GM23338 (cell line): ENCODE data around the gene CCDC197.

Experiments used
- CREB1 ChIP-seq: fragments of 250-450 bp; sonication (Bioruptor Pico); IDR thresholded peaks from 2 replicates; pipeline ENCODE4 v1.5.0; 2020; ENCODE audit warnings: low read depth, mild to moderate bottlenecking, moderate library complexity
- EZH2 ChIP-seq: fragments of 200-600 bp; sonication (generic); IDR thresholded peaks from one replicate; pipeline ENCODE4 v1.8.0; 2017; ENCODE audit warnings: antibody characterized with exemption, mild to moderate bottlenecking, low read depth; ENCODE audit not compliant: unreplicated experiment
- EZH2phosphoT487 ChIP-seq: fragments of 200-600 bp; sonication (generic); IDR thresholded peaks from one replicate; pipeline ENCODE4 v1.8.1; 2018; ENCODE audit warnings: antibody characterized with exemption; ENCODE audit not compliant: unreplicated experiment
- JUNB ChIP-seq: IDR thresholded peaks from one replicate; pipeline ENCODE4 v1.6.1; 2016; ENCODE audit warnings: antibody characterized with exemption; ENCODE audit not compliant: unreplicated experiment
- NANOG ChIP-seq: IDR thresholded peaks from 2 replicates; pipeline ENCODE4 v1.6.1; 2016; ENCODE audit warnings: antibody characterized with exemption, borderline replicate concordance
- POLR2AphosphoS5 ChIP-seq: IDR thresholded peaks from 2 replicates; pipeline ENCODE4 v1.6.1; 2016; ENCODE audit warnings: antibody characterized with exemption, low read depth
- REST ChIP-seq: IDR thresholded peaks from one replicate; pipeline ENCODE4 v1.6.1; 2018; ENCODE audit warnings: antibody characterized with exemption; ENCODE audit not compliant: unreplicated experiment
- STAT1 ChIP-seq: IDR thresholded peaks from one replicate; pipeline ENCODE4 v1.6.1; 2016; ENCODE audit warnings: antibody characterized with exemption; ENCODE audit not compliant: unreplicated experiment
- ZNF114 ChIP-seq: fragments of 250-450 bp; sonication (Bioruptor Pico); IDR thresholded peaks from 2 replicates; pipeline ENCODE4 v1.5.0; 2020; ENCODE audit warnings: mild to moderate bottlenecking, moderate library complexity
- ZNF331 ChIP-seq: fragments of 250-450 bp; sonication (Bioruptor Pico); IDR thresholded peaks from 2 replicates; pipeline ENCODE4 v1.5.0; 2020; ENCODE audit warnings: low read depth, mild to moderate bottlenecking, moderate library complexity
- TF ChIP-seq, protein P1 (sequence below), 2 experiments: fragments of 200-600 bp in 1 of 2; sonication (generic) in 1 of 2; conservative IDR thresholded peaks; 2 replicates each; pipeline versions ENCODE4 v1.5.1 to v1.6.1; 2016 to 2017; ENCODE audit warnings: antibody characterized with exemption in 2 of 2, low read depth in 2 of 2, mild to moderate bottlenecking in 2 of 2, moderate library complexity in 1 of 2
- TF ChIP-seq, protein P2 (sequence below): IDR thresholded peaks from 2 replicates; pipeline ENCODE4 v1.6.1; 2016; ENCODE audit warnings: antibody characterized with exemption
- TF ChIP-seq, protein P3 (sequence below): fragments of 250-450 bp; sonication (Bioruptor Pico); IDR thresholded peaks from 2 replicates; pipeline ENCODE4 v1.5.0; 2020; ENCODE audit warnings: mild to moderate bottlenecking, moderate library complexity

DNA sequence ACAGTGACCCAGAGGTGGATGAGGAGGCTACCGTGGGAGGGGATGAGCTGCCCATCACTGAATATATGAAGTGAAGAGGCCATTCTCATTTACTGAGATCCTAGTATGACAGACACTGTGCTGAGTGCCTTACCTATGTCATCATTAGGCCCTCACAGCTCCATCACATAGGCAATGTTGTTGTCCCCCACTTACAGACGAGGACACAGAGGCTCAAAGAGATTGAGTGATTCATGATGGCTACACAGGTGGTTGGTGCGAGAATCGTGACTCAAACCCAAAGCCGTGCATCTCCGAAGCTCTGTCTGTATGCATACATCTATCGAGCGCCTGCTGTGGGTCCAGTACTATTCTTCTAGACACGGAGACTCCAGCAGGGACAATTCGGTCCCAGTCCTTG is 5.9 kb upstream of the CCDC197 start:
- TF ChIP-seq, protein P1, sequence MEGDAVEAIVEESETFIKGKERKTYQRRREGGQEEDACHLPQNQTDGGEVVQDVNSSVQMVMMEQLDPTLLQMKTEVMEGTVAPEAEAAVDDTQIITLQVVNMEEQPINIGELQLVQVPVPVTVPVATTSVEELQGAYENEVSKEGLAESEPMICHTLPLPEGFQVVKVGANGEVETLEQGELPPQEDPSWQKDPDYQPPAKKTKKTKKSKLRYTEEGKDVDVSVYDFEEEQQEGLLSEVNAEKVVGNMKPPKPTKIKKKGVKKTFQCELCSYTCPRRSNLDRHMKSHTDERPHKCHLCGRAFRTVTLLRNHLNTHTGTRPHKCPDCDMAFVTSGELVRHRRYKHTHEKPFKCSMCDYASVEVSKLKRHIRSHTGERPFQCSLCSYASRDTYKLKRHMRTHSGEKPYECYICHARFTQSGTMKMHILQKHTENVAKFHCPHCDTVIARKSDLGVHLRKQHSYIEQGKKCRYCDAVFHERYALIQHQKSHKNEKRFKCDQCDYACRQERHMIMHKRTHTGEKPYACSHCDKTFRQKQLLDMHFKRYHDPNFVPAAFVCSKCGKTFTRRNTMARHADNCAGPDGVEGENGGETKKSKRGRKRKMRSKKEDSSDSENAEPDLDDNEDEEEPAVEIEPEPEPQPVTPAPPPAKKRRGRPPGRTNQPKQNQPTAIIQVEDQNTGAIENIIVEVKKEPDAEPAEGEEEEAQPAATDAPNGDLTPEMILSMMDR (conservative IDR thresholded peaks at IDR 0.05; ENCODE audit: low read depth in 2 of 2): no peak
- TF ChIP-seq EZH2phosphoT487 (no peak), EZH2 (no peak), POLR2AphosphoS5 (no peak), JUNB (no peak), CREB1 (CRISPR knock-in tag) (no peak), REST (no peak), NANOG (no peak), STAT1 (no peak), ZNF331 (CRISPR knock-in tag) (no peak), ZNF114 (CRISPR knock-in tag) (no peak)
- TF ChIP-seq, protein P2, sequence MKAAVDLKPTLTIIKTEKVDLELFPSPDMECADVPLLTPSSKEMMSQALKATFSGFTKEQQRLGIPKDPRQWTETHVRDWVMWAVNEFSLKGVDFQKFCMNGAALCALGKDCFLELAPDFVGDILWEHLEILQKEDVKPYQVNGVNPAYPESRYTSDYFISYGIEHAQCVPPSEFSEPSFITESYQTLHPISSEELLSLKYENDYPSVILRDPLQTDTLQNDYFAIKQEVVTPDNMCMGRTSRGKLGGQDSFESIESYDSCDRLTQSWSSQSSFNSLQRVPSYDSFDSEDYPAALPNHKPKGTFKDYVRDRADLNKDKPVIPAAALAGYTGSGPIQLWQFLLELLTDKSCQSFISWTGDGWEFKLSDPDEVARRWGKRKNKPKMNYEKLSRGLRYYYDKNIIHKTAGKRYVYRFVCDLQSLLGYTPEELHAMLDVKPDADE: no peak
- TF ChIP-seq, protein P3, sequence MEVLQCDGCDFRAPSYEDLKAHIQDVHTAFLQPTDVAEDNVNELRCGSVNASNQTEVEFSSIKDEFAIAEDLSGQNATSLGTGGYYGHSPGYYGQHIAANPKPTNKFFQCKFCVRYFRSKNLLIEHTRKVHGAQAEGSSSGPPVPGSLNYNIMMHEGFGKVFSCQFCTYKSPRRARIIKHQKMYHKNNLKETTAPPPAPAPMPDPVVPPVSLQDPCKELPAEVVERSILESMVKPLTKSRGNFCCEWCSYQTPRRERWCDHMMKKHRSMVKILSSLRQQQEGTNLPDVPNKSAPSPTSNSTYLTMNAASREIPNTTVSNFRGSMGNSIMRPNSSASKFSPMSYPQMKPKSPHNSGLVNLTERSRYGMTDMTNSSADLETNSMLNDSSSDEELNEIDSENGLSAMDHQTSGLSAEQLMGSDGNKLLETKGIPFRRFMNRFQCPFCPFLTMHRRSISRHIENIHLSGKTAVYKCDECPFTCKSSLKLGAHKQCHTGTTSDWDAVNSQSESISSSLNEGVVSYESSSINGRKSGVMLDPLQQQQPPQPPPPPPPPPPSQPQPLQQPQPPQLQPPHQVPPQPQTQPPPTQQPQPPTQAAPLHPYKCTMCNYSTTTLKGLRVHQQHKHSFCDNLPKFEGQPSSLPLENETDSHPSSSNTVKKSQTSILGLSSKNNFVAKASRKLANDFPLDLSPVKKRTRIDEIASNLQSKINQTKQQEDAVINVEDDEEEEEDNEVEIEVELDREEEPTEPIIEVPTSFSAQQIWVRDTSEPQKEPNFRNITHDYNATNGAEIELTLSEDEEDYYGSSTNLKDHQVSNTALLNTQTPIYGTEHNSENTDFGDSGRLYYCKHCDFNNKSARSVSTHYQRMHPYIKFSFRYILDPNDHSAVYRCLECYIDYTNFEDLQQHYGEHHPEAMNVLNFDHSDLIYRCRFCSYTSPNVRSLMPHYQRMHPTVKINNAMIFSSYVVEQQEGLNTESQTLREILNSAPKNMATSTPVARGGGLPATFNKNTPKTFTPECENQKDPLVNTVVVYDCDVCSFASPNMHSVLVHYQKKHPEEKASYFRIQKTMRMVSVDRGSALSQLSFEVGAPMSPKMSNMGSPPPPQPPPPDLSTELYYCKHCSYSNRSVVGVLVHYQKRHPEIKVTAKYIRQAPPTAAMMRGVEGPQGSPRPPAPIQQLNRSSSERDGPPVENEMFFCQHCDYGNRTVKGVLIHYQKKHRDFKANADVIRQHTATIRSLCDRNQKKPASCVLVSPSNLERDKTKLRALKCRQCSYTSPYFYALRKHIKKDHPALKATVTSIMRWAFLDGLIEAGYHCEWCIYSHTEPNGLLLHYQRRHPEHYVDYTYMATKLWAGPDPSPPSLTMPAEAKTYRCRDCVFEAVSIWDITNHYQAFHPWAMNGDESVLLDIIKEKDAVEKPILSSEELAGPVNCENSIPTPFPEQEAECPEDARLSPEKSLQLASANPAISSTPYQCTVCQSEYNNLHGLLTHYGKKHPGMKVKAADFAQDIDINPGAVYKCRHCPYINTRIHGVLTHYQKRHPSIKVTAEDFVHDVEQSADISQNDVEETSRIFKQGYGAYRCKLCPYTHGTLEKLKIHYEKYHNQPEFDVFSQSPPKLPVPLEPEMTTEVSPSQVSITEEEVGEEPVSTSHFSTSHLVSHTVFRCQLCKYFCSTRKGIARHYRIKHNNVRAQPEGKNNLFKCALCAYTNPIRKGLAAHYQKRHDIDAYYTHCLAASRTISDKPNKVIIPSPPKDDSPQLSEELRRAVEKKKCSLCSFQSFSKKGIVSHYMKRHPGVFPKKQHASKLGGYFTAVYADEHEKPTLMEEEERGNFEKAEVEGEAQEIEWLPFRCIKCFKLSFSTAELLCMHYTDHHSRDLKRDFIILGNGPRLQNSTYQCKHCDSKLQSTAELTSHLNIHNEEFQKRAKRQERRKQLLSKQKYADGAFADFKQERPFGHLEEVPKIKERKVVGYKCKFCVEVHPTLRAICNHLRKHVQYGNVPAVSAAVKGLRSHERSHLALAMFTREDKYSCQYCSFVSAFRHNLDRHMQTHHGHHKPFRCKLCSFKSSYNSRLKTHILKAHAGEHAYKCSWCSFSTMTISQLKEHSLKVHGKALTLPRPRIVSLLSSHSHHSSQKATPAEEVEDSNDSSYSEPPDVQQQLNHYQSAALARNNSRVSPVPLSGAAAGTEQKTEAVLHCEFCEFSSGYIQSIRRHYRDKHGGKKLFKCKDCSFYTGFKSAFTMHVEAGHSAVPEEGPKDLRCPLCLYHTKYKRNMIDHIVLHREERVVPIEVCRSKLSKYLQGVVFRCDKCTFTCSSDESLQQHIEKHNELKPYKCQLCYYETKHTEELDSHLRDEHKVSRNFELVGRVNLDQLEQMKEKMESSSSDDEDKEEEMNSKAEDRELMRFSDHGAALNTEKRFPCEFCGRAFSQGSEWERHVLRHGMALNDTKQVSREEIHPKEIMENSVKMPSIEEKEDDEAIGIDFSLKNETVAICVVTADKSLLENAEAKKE (CRISPR knock-in tag): no peak
